ENCODE results near the gene RAD21L1. TPM values are rescaled to one million over a fixed set of nuclear protein-coding genes. Genes with fewer than 3 reads are reported as not detected.
A peak's percentile ranks its signal among the peaks of the same experiment; 100 is the strongest.

The RAD21L1 gene
- total and polyA plus RNA-seq, 10 donors: not detected

- no peak for TF ChIP-seq POLR2AphosphoS5 (IDR thresholded peaks at IDR 0.05)
- TF ChIP-seq POLR2A (IDR thresholded peaks at IDR 0.05): no peak
- TF ChIP-seq CTCF (IDR thresholded peaks at IDR 0.05 in 8 of 11, conservative IDR thresholded peaks at IDR 0.05 in 3 of 11): no peak
Observed at GRCh38 chr20:1298888-1299511, 73.2 kb downstream of the RAD21L1 start.

GRCh38 chr20:1299522-1299921 lies 73.7 kb downstream of the RAD21L1 start:
- intact Hi-C loops (cut with DNase I; ENCODE audit: low total_unique reads): no loop called here

More at GRCh38 chr20:1298888-1299511, 73.2 kb downstream of the RAD21L1 start:
- intact Hi-C loops (cut with DNase I; ENCODE audit: low total_unique reads): no loop called here
- no peak overlapping the region for H3K4me3 ChIP-seq
- no peaks in the 10 kb centered on the region for H3K36me3 ChIP-seq
- no peaks in the 10 kb centered on the region for H3K9me3 ChIP-seq
- DNase-seq: no peak
- H3K4me1 ChIP-seq: no peaks in the 10 kb centered on the region
- no peak overlapping the region for H3K27ac ChIP-seq
- H3K27me3 ChIP-seq (replicated peaks in 1 of 7): no peaks in the 10 kb centered on the region
- WGBS, 5 donors: 86 to 90% (median 87%) methylated on average over 10 of the region's 10 CpGs

GRCh38 chr20:1300083-1300840 lies 74.4 kb downstream of the RAD21L1 start:
- Histone ChIP-seq H3K27me3 (replicated peaks in 1 of 7) (no peaks in the 10 kb centered on the region), H3K4me1 (no peaks in the 10 kb centered on the region), H3K36me3 (peaks cover 0 to 8% (median 0%) of the 10 kb centered on the region in 6 donors), H3K27ac (no peak overlapping the region), H3K4me3 (no peak overlapping the region), H3K9me3 (no peaks in the 10 kb centered on the region)
- TF ChIP-seq POLR2AphosphoS5 (IDR thresholded peaks at IDR 0.05): no peak
- no peak for TF ChIP-seq POLR2A (IDR thresholded peaks at IDR 0.05)
- no peak for TF ChIP-seq CTCF (IDR thresholded peaks at IDR 0.05 in 8 of 11, conservative IDR thresholded peaks at IDR 0.05 in 3 of 11)
- intact Hi-C loops (cut with DNase I; ENCODE audit: low total_unique reads): no loop called here
- WGBS, 5 donors: 89 to 93% (median 91%) methylated on average over 15 to 18 of the region's 18 CpGs
- peak; percentile 48 for DNase-seq

More at GRCh38 chr20:1299522-1299921, 73.7 kb downstream of the RAD21L1 start:
- H3K4me3 ChIP-seq: no peak overlapping the region
- DNase-seq: peak; percentile 36
- no peaks in the 10 kb centered on the region for H3K27me3 ChIP-seq (replicated peaks in 1 of 7)
- H3K36me3 ChIP-seq: peaks cover 0 to under 1% (median 0%) of the 10 kb centered on the region in 6 donors
- no peak overlapping the region for H3K27ac ChIP-seq
- H3K9me3 ChIP-seq: no peaks in the 10 kb centered on the region
- TF ChIP-seq CTCF (IDR thresholded peaks at IDR 0.05 in 8 of 11, conservative IDR thresholded peaks at IDR 0.05 in 3 of 11) (peak in 1 of 11 experiments; percentile 15), POLR2AphosphoS5 (IDR thresholded peaks at IDR 0.05) (no peak), POLR2A (IDR thresholded peaks at IDR 0.05) (no peak)
- WGBS, 5 donors: 86 to 100% (median 89%) methylated on average over 3 to 9 of the region's 9 CpGs
- H3K4me1 ChIP-seq: no peaks in the 10 kb centered on the region

GRCh38 chr20:1301031-1301529 lies 75.2 kb downstream of the RAD21L1 start:
- no peak for TF ChIP-seq POLR2A (IDR thresholded peaks at IDR 0.05)
- TF ChIP-seq POLR2AphosphoS5 (IDR thresholded peaks at IDR 0.05): no peak
- no peak for TF ChIP-seq CTCF (IDR thresholded peaks at IDR 0.05 in 8 of 11, conservative IDR thresholded peaks at IDR 0.05 in 3 of 11)
- H3K36me3 ChIP-seq: peaks cover 0 to 16% (median 0%) of the 10 kb centered on the region in 6 donors
- WGBS, 5 donors: 60 to 66% (median 62%) methylated on average over 9 of the region's 9 CpGs
- no peaks in the 10 kb centered on the region for H3K9me3 ChIP-seq
- no peak overlapping the region for H3K4me3 ChIP-seq
- DNase-seq: peak; percentile 34
- H3K4me1 ChIP-seq: no peaks in the 10 kb centered on the region
- H3K27ac ChIP-seq: no peak overlapping the region
- intact Hi-C loops (cut with DNase I; ENCODE audit: low total_unique reads): no loop called here
- no peaks in the 10 kb centered on the region for H3K27me3 ChIP-seq (replicated peaks in 1 of 7)

Measured in spleen (tissue), 11 donors.